K562 (cell line): ENCODE measurements around the gene MYADML2. TPM values are rescaled to one million over a fixed set of nuclear protein-coding genes. Genes with fewer than 3 reads are reported as not detected.

ENCODE experiments used
- HCFC1 ChIP-seq: IDR thresholded peaks from 2 replicates; pipeline ENCODE4 v1.6.1; 2012; ENCODE audit warnings: low read depth, low read length, improper control_type of control experiment
- MYNN ChIP-seq, 2 experiments: sonication (generic); formaldehyde crosslinking in 1 of 2; IDR thresholded peaks; 2 replicates each; pipeline versions ENCODE4 v1.5.0 to v1.6.1; 2016 to 2020; ENCODE audit warnings: antibody characterized with exemption in 1 of 2, missing genetic modification reagents in 1 of 2
- PTBP1 ChIP-seq: fragments of 200-400 bp; formaldehyde crosslinking; IDR thresholded peaks from 2 replicates; pipeline ENCODE4 v1.6.1; 2017; ENCODE audit warnings: low read depth, low read length
- ZNF696 ChIP-seq: fragments of 250-450 bp; sonication (Bioruptor Pico); conservative IDR thresholded peaks from 2 replicates; pipeline ENCODE4 v1.4.0; 2020; ENCODE audit warnings: mild to moderate bottlenecking, moderate library complexity
- polyA plus RNA-seq, 8 experiments: library from polyadenylated mRNA; depleted of rRNA in 4 of 8; stranded (reverse) in 5 of 8; unstranded in 3 of 8; fragments of >200 nt; fragmentation: Nextera tagmentation in 2 of 8; fragmentation: Illumina TruSeq in 1 of 8; extraction: Ambion mirVana in 2 of 8; extraction: Trizol in 1 of 8; gene quantifications; 2 replicates each; pipeline versions ENCODE4 v1.2.1 to v1.2.3, GENCODE V29; 2011 to 2014; ENCODE audit warnings: inconsistent platforms in 1 of 8, missing spikeins in 1 of 8
- total RNA-seq, 7 experiments: library from RNA; depleted of rRNA in 6 of 7; stranded (reverse); fragments of >200 nt in 6 of 7; fragmentation: Illumina TruSeq in 2 of 7; extraction: Trizol in 2 of 7; gene quantifications; 2 replicates each; pipeline versions ENCODE4 v1.2.1 to v1.2.3, GENCODE V29; 2011 to 2021; ENCODE audit warnings: low replicate concordance in 1 of 7
- TF ChIP-seq, protein P1 (sequence below): sonication (generic); formaldehyde crosslinking; IDR thresholded peaks from 2 replicates; pipeline ENCODE4 v1.8.1; 2023; ENCODE audit warnings: mild to moderate bottlenecking, missing genetic modification reagents
- TF ChIP-seq, protein P2 (sequence below), 3 experiments: fragments of 200-800 bp in 1 of 3; fragments of 250-450 bp in 1 of 3; fragments of 450-650 bp in 1 of 3; sonication (Bioruptor Pico) in 1 of 3; sonication (Bioruptor generic) in 1 of 3; formaldehyde crosslinking in 1 of 3; IDR thresholded peaks; 2 replicates each; pipeline versions ENCODE4 v1.6.1 to v1.8.0; 2016 to 2022; ENCODE audit warnings: mild to moderate bottlenecking in 2 of 3, missing genetic modification characterization in 2 of 3, missing compliant biosample characterization in 1 of 3, moderate library complexity in 1 of 3
- TF ChIP-seq, protein P3 (sequence below), 2 experiments: fragments of 150-350 bp in 1 of 2; IDR thresholded peaks; 2 replicates each; pipeline ENCODE4 v1.6.1; 2012 to 2016; ENCODE audit warnings: low read depth in 2 of 2, low read length in 2 of 2, mild to moderate bottlenecking in 1 of 2, moderate library complexity in 1 of 2
- TF ChIP-seq, protein P4 (sequence below): sonication (generic); formaldehyde crosslinking; IDR thresholded peaks from 2 replicates; pipeline ENCODE4 v1.8.0; 2022; ENCODE audit warnings: mild to moderate bottlenecking, missing genetic modification reagents

The MYADML2 gene
- total and polyA plus RNA-seq, 9 of the 15 experiments (the other 6 are each of a cell fraction or from before 2014, with no cell fraction given): not detected

DNA sequence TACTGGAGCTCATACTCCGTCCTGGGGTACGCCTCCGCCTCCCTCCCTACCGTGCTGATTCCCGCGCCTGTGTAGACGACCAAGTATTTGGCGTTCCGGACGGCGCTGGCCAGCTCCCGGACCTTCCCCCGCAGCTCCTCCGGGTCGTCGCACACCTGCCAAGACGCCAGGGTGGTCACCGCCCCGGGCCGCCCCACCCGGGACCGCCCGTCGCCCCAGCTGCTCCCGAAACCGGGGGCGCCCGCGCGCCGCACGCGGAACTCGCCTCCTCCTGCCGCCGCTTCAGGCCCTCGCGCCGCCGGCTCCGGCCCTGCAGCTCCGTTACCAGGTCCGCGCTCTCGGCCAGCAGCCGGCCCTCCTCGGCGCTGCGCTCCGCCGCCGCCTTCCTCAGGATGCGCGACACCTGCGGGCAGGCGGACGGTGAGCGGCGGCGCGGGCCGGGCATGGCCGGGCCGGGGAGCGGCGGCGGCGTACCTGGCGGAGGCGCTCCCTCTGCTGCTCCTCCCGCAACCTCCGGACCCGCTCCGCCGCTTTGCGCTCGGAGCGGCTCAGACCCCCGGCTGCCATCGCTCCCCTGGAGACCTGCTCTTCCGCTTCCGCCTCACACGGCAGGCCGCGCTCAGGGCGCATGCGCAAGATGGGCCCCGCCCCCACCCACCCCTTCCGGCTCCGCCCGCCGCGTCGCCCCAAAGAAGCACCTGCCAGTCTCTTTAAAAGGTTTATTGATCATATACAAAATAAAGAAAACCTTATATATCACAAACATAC is 29.3 kb downstream of the MYADML2 start, which contains the start of gene SIRT7 (continued):
- TF ChIP-seq, protein P1, sequence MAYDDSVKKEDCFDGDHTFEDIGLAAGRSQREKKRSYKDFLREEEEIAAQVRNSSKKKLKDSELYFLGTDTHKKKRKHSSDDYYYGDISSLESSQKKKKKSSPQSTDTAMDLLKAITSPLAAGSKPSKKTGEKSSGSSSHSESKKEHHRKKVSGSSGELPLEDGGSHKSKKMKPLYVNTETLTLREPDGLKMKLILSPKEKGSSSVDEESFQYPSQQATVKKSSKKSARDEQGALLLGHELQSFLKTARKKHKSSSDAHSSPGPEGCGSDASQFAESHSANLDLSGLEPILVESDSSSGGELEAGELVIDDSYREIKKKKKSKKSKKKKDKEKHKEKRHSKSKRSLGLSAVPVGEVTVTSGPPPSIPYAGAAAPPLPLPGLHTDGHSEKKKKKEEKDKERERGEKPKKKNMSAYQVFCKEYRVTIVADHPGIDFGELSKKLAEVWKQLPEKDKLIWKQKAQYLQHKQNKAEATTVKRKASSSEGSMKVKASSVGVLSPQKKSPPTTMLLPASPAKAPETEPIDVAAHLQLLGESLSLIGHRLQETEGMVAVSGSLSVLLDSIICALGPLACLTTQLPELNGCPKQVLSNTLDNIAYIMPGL (CRISPR knock-in tag): no peak; the same call in 1 of the 2 replicates
- TF ChIP-seq, protein P2, sequence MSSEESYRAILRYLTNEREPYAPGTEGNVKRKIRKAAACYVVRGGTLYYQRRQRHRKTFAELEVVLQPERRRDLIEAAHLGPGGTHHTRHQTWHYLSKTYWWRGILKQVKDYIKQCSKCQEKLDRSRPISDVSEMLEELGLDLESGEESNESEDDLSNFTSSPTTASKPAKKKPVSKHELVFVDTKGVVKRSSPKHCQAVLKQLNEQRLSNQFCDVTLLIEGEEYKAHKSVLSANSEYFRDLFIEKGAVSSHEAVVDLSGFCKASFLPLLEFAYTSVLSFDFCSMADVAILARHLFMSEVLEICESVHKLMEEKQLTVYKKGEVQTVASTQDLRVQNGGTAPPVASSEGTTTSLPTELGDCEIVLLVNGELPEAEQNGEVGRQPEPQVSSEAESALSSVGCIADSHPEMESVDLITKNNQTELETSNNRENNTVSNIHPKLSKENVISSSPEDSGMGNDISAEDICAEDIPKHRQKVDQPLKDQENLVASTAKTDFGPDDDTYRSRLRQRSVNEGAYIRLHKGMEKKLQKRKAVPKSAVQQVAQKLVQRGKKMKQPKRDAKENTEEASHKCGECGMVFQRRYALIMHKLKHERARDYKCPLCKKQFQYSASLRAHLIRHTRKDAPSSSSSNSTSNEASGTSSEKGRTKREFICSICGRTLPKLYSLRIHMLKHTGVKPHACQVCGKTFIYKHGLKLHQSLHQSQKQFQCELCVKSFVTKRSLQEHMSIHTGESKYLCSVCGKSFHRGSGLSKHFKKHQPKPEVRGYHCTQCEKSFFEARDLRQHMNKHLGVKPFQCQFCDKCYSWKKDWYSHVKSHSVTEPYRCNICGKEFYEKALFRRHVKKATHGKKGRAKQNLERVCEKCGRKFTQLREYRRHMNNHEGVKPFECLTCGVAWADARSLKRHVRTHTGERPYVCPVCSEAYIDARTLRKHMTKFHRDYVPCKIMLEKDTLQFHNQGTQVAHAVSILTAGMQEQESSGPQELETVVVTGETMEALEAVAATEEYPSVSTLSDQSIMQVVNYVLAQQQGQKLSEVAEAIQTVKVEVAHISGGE (CRISPR knock-in tag; IDR thresholded peaks at IDR 0.05): peak in 2 of 3 experiments; percentile 35 to 39; a peak in 1 of 6 replicates
- TF ChIP-seq, protein P3, sequence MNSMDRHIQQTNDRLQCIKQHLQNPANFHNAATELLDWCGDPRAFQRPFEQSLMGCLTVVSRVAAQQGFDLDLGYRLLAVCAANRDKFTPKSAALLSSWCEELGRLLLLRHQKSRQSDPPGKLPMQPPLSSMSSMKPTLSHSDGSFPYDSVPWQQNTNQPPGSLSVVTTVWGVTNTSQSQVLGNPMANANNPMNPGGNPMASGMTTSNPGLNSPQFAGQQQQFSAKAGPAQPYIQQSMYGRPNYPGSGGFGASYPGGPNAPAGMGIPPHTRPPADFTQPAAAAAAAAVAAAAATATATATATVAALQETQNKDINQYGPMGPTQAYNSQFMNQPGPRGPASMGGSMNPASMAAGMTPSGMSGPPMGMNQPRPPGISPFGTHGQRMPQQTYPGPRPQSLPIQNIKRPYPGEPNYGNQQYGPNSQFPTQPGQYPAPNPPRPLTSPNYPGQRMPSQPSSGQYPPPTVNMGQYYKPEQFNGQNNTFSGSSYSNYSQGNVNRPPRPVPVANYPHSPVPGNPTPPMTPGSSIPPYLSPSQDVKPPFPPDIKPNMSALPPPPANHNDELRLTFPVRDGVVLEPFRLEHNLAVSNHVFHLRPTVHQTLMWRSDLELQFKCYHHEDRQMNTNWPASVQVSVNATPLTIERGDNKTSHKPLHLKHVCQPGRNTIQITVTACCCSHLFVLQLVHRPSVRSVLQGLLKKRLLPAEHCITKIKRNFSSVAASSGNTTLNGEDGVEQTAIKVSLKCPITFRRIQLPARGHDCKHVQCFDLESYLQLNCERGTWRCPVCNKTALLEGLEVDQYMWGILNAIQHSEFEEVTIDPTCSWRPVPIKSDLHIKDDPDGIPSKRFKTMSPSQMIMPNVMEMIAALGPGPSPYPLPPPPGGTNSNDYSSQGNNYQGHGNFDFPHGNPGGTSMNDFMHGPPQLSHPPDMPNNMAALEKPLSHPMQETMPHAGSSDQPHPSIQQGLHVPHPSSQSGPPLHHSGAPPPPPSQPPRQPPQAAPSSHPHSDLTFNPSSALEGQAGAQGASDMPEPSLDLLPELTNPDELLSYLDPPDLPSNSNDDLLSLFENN (IDR thresholded peaks at IDR 0.05; ENCODE audit: low read depth in 2 of 2, low read length in 2 of 2): no peak
- TF ChIP-seq PTBP1: 0 out of 2 replicates have a peak, but pooled peaks have one; percentile 71
- TF ChIP-seq MYNN (IDR thresholded peaks at IDR 0.05): 0 out of 2 replicates have a peak, but pooled peaks have one; percentile 43
- TF ChIP-seq MYNN (CRISPR knock-in tag; IDR thresholded peaks at IDR 0.05): no peak
- TF ChIP-seq, protein P4, sequence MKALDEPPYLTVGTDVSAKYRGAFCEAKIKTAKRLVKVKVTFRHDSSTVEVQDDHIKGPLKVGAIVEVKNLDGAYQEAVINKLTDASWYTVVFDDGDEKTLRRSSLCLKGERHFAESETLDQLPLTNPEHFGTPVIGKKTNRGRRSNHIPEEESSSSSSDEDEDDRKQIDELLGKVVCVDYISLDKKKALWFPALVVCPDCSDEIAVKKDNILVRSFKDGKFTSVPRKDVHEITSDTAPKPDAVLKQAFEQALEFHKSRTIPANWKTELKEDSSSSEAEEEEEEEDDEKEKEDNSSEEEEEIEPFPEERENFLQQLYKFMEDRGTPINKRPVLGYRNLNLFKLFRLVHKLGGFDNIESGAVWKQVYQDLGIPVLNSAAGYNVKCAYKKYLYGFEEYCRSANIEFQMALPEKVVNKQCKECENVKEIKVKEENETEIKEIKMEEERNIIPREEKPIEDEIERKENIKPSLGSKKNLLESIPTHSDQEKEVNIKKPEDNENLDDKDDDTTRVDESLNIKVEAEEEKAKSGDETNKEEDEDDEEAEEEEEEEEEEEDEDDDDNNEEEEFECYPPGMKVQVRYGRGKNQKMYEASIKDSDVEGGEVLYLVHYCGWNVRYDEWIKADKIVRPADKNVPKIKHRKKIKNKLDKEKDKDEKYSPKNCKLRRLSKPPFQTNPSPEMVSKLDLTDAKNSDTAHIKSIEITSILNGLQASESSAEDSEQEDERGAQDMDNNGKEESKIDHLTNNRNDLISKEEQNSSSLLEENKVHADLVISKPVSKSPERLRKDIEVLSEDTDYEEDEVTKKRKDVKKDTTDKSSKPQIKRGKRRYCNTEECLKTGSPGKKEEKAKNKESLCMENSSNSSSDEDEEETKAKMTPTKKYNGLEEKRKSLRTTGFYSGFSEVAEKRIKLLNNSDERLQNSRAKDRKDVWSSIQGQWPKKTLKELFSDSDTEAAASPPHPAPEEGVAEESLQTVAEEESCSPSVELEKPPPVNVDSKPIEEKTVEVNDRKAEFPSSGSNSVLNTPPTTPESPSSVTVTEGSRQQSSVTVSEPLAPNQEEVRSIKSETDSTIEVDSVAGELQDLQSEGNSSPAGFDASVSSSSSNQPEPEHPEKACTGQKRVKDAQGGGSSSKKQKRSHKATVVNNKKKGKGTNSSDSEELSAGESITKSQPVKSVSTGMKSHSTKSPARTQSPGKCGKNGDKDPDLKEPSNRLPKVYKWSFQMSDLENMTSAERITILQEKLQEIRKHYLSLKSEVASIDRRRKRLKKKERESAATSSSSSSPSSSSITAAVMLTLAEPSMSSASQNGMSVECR (CRISPR knock-in tag): 0 out of 2 replicates have a peak, but pooled peaks have one; percentile 66
- TF ChIP-seq HCFC1: peak; percentile 30; the same call in 1 of the 2 replicates
- TF ChIP-seq ZNF696: no peak
